ENCODE measurements around the gene ASCC3.
A peak's percentile ranks its signal among the peaks of the same experiment; 100 is the strongest.

DNA sequence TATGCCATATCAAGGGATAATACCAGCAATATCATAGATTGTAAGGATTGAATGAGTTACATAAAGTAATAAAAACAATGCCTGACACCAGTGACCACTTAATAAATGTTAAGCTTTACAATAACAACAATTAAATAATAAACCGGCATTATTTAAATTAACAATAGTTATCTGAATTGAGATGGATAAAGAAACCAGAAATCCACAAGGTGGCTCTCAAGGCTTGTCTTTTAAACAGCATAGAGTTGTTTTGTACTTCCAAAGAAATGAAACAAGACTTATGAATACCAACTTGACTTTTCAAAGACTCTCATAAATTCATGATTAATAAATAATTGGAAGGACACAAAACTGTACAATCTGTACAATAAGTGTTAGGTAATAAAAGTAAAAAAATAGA lies 203.1 kb downstream of the ASCC3 start:
- TF ChIP-seq, protein P1, sequence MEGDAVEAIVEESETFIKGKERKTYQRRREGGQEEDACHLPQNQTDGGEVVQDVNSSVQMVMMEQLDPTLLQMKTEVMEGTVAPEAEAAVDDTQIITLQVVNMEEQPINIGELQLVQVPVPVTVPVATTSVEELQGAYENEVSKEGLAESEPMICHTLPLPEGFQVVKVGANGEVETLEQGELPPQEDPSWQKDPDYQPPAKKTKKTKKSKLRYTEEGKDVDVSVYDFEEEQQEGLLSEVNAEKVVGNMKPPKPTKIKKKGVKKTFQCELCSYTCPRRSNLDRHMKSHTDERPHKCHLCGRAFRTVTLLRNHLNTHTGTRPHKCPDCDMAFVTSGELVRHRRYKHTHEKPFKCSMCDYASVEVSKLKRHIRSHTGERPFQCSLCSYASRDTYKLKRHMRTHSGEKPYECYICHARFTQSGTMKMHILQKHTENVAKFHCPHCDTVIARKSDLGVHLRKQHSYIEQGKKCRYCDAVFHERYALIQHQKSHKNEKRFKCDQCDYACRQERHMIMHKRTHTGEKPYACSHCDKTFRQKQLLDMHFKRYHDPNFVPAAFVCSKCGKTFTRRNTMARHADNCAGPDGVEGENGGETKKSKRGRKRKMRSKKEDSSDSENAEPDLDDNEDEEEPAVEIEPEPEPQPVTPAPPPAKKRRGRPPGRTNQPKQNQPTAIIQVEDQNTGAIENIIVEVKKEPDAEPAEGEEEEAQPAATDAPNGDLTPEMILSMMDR (IDR thresholded peaks at IDR 0.05) = peak; percentile 14
- TF ChIP-seq EZH2 (IDR thresholded peaks at IDR 0.05) = no peak
- TF ChIP-seq EZH2phosphoT487 (IDR thresholded peaks at IDR 0.05) = no peak

Data from neural progenitor cell (in vitro differentiated cells).